Activated naive CD4-positive, alpha-beta T cell treated with anti-CD3 and anti-CD28 coated beads, Interleukin-2, amount 50 U/mL, for 16 hours (primary cell): ENCODE data around the gene SETD2.
"Not testable (repeated sequence)": the region's sequence is repeated elsewhere in the genome, so short reads cannot be mapped to it uniquely, and the experiment has no call there.

Source experiments
- DNase-seq: peaks from one replicate; pipeline ENCODE4 v3.0.0-alpha.2; 2020

The SETD2 gene

GRCh38 chr3:47031041-47031440 lies 132.9 kb downstream of the SETD2 start:
- not testable (repeated sequence) for DNase-seq

GRCh38 chr3:47028667-47029066 lies 135.2 kb downstream of the SETD2 start:
- DNase-seq = no peak

GRCh38 chr3:47028146-47028545 lies 135.8 kb downstream of the SETD2 start:
- no peak for DNase-seq

- not testable (repeated sequence) for DNase-seq
Observed at GRCh38 chr3:47026432-47026831, 137.5 kb downstream of the SETD2 start.

- DNase-seq = no peak
Observed at GRCh38 chr3:47024932-47025331, 139.0 kb downstream of the SETD2 start.

- no peak for DNase-seq
Observed at GRCh38 chr3:47022641-47023071, 141.3 kb downstream of the SETD2 start.

GRCh38 chr3:47020311-47020710 lies 143.6 kb downstream of the SETD2 start:
- DNase-seq = no peak

- DNase-seq = no peak
Observed at GRCh38 chr3:47019201-47019600, 144.7 kb downstream of the SETD2 start.

GRCh38 chr3:47018269-47018611 lies 145.7 kb downstream of the SETD2 start:
- DNase-seq = no peak

GRCh38 chr3:47017504-47018268 lies 146.2 kb downstream of the SETD2 start:
- DNase-seq = no peak

GRCh38 chr3:47016934-47017435 lies 146.9 kb downstream of the SETD2 start:
- DNase-seq = no peak

GRCh38 chr3:47016086-47016933 lies 147.6 kb downstream of the SETD2 start:
- no peak for DNase-seq

GRCh38 chr3:47015151-47015550 lies 148.8 kb downstream of the SETD2 start:
- no peak for DNase-seq

- no peak for DNase-seq
Observed at GRCh38 chr3:47014036-47014435, 149.9 kb downstream of the SETD2 start.

- no peak for DNase-seq
Observed at GRCh38 chr3:47013231-47013630, 150.7 kb downstream of the SETD2 start.

- no peak for DNase-seq
Observed at GRCh38 chr3:47012342-47013230, 151.3 kb downstream of the SETD2 start.

- DNase-seq = no peak
Observed at GRCh38 chr3:47011371-47011770, 152.5 kb downstream of the SETD2 start.

- no peak for DNase-seq
Observed at GRCh38 chr3:47010910-47011309, 153.0 kb downstream of the SETD2 start.

GRCh38 chr3:47010111-47010712 lies 153.7 kb downstream of the SETD2 start:
- peak; percentile 11 for DNase-seq

GRCh38 chr3:47009225-47010110 lies 154.4 kb downstream of the SETD2 start:
- DNase-seq = peak; percentile 71

- no peak for DNase-seq
Observed at GRCh38 chr3:47008851-47009224, 155.1 kb downstream of the SETD2 start.
